ENCODE data around the gene GNAI2.
A peak's percentile ranks its signal among the peaks of the same experiment; 100 is the strongest.
"Not testable (repeated sequence)": the region's sequence is repeated elsewhere in the genome, so short reads cannot be mapped to it uniquely, and the experiment has no call there.

GNAI2 gene

DNA sequence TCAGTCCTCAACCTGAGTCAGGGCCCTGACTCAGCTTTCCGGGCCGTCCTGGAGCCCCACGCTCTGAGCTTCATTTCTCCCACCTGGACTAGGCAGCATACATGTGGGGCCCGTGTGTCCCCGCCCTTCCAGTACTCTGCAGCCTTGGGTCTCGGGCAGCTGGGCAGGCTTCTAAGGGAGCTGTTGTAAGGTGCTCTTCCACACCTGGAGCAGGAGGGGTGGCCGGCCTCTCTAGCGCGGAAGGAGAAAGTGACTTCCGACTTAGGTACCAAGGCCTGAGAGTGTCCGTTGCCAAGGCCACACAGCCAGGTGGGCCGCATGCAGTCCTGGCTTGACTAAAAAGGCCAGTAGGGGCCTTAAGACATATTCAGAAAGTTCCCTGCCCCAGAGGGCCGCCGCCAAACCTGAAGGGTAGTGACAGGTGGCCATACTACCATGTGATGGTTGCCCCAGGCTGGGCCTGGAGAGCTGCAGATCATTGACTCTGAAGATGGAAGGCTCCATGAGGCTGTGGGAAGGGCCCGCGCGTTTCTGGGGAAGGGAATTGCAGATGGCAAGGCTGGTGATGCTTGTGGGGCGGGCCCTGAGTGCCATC, 23.5 kb downstream of the GNAI2 start:
- no peak for DNase-seq (ENCODE audit: low spot score)
- CTCF ChIA-PET: interaction anchor here (0.6 to 1.0 kb wide), 4 partner anchors 11 to 56 kb away, joined by 3 to 9 read pairs (median 4); no protein-coding TSS in a partner anchor
- POLR2A ChIA-PET (ENCODE audit: low non-redundant PET): no interaction called here
- TF ChIP-seq, protein P1, sequence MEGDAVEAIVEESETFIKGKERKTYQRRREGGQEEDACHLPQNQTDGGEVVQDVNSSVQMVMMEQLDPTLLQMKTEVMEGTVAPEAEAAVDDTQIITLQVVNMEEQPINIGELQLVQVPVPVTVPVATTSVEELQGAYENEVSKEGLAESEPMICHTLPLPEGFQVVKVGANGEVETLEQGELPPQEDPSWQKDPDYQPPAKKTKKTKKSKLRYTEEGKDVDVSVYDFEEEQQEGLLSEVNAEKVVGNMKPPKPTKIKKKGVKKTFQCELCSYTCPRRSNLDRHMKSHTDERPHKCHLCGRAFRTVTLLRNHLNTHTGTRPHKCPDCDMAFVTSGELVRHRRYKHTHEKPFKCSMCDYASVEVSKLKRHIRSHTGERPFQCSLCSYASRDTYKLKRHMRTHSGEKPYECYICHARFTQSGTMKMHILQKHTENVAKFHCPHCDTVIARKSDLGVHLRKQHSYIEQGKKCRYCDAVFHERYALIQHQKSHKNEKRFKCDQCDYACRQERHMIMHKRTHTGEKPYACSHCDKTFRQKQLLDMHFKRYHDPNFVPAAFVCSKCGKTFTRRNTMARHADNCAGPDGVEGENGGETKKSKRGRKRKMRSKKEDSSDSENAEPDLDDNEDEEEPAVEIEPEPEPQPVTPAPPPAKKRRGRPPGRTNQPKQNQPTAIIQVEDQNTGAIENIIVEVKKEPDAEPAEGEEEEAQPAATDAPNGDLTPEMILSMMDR (conservative IDR thresholded peaks at IDR 0.05; ENCODE audit: low read depth): no peak
- peak overlapping the region; percentile 100 for H3K27ac ChIP-seq

DNA sequence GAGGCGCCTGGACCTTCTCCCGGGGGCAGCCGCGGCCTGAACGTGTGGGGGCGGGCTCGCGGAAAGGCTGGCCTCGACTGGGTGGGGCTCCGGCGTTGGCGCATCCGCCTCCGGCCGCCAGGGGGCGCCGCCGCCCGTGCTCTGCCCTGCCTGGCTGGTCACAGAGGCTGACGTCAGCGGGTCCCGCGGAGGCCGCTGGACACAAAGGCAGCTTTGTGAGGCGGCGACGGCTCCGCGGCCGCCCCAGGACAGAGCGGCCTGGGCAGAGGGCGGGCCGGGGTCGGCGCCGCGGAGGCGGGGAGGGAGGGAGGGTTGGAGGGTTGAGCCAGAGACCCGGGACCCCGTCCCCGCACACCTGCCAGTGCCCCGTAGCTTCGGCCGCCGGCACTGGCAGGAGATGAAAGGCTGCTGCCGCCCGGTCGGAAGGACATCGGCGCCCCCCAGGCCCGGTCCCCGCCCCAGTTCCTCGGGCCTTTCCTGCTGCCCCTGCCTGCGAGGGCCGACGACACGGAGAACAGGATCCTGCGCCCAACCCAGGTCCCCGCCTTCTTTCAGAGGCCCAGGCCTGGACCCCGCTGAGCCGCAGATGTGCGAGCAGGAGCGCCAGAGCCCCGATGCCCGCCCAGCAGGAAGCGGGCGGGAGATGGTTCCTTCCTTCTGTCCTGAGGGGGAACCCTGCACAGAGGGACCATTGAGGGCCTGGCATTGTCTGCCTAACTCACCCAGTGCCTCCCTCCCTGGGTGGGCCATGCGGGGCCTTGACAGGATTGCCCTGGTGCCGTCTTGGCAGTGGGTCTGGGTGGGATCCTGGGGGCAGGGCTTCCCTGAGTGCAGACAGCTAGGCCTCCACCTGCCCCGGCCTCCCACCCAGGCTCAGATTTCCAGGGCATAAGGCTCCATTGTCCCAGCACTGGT, 24.3 kb downstream of the GNAI2 start:
- peak; percentile 77 for DNase-seq (ENCODE audit: low spot score)
- CTCF ChIA-PET: interaction anchor here (0.6 to 1.5 kb wide), 6 partner anchors 9 to 66 kb away, joined by 3 to 9 read pairs (median 4); no protein-coding TSS in a partner anchor
- POLR2A ChIA-PET (ENCODE audit: low non-redundant PET): no interaction called here
- H3K27ac ChIP-seq: peak overlapping the region; percentile 100
- TF ChIP-seq, protein P1 (conservative IDR thresholded peaks at IDR 0.05; ENCODE audit: low read depth): peak; percentile 96

DNA sequence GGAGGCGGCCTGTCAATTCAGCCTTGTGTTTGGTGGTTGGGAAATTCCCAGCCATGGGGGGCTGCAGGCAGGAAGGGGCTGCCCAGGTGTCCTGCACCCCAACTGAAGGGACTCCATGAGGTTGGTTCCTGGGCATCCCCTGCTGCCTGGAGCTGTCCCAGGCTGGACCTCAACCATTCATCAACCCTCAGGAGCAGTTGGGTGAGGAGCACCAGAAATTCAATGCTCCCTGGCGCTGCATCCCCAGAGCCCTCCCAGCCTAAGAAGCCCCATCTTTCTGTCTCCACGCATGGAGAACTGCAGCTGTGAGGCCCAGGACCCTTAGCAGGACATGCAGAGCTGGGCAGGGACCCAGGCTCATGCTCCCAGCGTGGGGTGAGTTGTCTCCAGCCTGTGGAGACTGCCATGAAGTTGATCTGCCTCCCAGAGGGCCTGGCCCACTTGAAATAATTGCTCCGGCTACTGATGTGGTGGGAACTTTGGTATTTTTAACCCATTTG, 25.0 kb downstream of the GNAI2 start:
- peak overlapping the region; percentile 100 for H3K27ac ChIP-seq
- TF ChIP-seq, protein P1 (conservative IDR thresholded peaks at IDR 0.05; ENCODE audit: low read depth): no peak
- DNase-seq (ENCODE audit: low spot score): no peak
- ChIA-PET CTCF (interaction anchor here (1.5 kb wide), 1 partner anchor 67 kb away, joined by 6 read pairs; no protein-coding TSS in a partner anchor), POLR2A (ENCODE audit: low non-redundant PET) (no interaction called here)

DNA sequence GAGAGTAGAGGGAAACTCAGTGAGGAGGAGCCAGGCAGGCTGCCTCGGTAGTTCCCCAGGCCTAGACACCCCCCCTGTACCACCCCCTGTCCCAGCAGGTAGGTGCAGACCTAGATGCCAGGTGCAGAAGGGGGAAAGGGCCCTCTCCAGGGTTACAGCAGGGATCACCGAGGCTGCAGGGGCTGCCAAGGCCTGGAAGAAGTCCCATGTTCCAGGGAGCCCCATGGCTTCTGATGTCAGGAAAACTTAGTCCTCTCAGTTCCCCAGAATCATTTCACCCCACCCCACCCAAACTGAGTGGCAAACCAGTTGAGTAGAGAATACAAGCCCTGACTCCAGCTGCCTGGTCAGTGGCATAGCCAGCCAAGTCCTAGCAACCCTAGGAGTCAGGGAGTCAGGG, 25.5 kb downstream of the GNAI2 start:
- H3K27ac ChIP-seq: peak overlapping the region; percentile 100
- no peak for DNase-seq (ENCODE audit: low spot score)
- TF ChIP-seq, protein P1 (conservative IDR thresholded peaks at IDR 0.05; ENCODE audit: low read depth): no peak
- CTCF ChIA-PET: interaction anchor here (1.5 kb wide), 1 partner anchor 67 kb away, joined by 6 read pairs; no protein-coding TSS in a partner anchor
- POLR2A ChIA-PET (ENCODE audit: low non-redundant PET): no interaction called here

DNA sequence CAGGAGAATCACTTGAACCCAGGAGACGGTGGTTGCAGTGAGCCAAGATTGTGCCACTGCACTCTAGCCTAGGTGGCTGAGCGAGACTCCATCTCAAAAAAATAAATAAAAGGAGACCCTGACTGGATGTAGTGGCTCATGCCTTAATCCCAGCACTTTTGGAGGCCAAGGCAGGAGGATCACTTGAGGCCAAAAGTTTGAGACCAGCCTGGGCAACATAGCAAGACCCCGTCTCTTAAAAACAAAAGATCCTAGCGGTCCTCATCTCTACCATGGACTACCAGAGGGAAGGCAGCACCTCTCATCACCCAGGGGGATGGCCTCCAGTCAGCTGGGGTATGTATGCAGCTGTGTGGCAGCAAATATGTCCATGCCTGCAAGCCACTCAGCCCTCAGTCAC, 26.2 kb downstream of the GNAI2 start:
- DNase-seq (ENCODE audit: low spot score); CTCF ChIA-PET; POLR2A ChIA-PET (ENCODE audit: low non-redundant PET): not testable (repeated sequence)
- H3K27ac ChIP-seq: peak overlapping the region; percentile 100

DNA sequence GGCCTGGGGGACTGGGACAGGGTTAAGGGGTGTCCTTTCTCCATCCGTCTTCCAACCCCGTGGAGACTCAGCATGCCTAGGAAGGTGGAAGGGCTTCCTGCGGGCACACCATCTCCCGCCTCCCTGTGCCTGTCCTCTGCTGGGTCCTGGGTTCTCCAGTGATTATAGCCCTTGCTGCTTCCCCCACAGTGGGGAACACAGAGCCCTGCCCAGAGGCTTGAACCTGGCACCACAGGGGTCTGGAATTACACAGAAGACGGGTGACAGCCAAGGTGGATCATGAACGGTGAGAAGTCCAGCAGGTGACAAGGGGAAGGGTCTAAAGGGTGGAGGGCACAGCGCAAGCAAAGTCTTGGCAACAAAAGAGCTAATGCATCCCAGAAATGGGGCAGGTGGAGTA, 26.8 kb downstream of the GNAI2 start:
- ChIA-PET POLR2A (ENCODE audit: low non-redundant PET) (no interaction called here), CTCF (no interaction called here)
- peak overlapping the region; percentile 100 for H3K27ac ChIP-seq
- DNase-seq (ENCODE audit: low spot score): no peak
- TF ChIP-seq, protein P1 (conservative IDR thresholded peaks at IDR 0.05; ENCODE audit: low read depth): no peak

Measured in RWPE1 (cell line).